Right ventricle myocardium superior (tissue), 1 donor: Measurements from ENCODE around the gene BCL2A1. TPM values are rescaled to one million over a fixed set of nuclear protein-coding genes. Genes with fewer than 3 reads are reported as not detected.

Experiments used
- total RNA-seq: library from RNA; stranded (reverse); fragmentation: NEBNext Ultra II Directional; extraction: Animal tissue kit (Norgen Biotek cat#: 25700); gene quantifications from one replicate; pipeline ENCODE4 v1.2.1, GENCODE V29; 2021
- donor health status: DM: no; HTN: yes; CAD: no; lungs with severe emphysema.

The BCL2A1 gene
- total RNA-seq, 1 donor from 2014 or later = 0.43 TPM

Other genes starting within 250 kb of the BCL2A1 start
- gene MTHFS, start 74.2 kb downstream of the BCL2A1 start, total RNA-seq = 20.5 TPM
- 62.8 TPM for gene ZFAND6, start 88.5 kb upstream of the BCL2A1 start, total RNA-seq
- gene FAH, start 181.8 kb upstream of the BCL2A1 start, total RNA-seq = 28.2 TPM